Nucleus accumbens (tissue), 56 donors: ENCODE data around the gene IFNL4.

ENCODE experiments used
- DNase-seq, 56 donors: peaks; one replicate each; lab custom pipeline; 2025; lab: John Stamatoyannopoulos, UW

IFNL4 gene

GRCh38 chr19:39197808-39198207, 50.8 kb downstream of the IFNL4 start:
- no peak for DNase-seq

- no peak for DNase-seq
Observed at GRCh38 chr19:39196860-39197562, 51.6 kb downstream of the IFNL4 start, which contains the start of gene NCCRP1. TSS of gene NCCRP1 (plus strand) at chr19:39196964. CDS start at chr19:39196983, 19 bp downstream.

GRCh38 chr19:39196320-39196719, 52.3 kb downstream of the IFNL4 start:
- no peak for DNase-seq
